Neutrophil (primary cell): Measurements from ENCODE around the gene CENATAC.
"Not testable (repeated sequence)": the region's sequence is repeated elsewhere in the genome, so short reads cannot be mapped to it uniquely, and the experiment has no call there.

ENCODE experiments used
- H3K27ac ChIP-seq: fragments of 200-600 bp; sonication (generic); 2 replicates; pipeline ENCODE4 v1.5.1; 2016; ENCODE audit warnings: mild to moderate bottlenecking, moderate library complexity
- H3K27me3 ChIP-seq: fragments of 200-600 bp; sonication (generic); 2 replicates; pipeline ENCODE4 v1.6.0; 2016; ENCODE audit warnings: mild to moderate bottlenecking
- H3K36me3 ChIP-seq: fragments of 200-600 bp; sonication (generic); 2 replicates; pipeline ENCODE4 v1.5.1; 2017
- H3K4me1 ChIP-seq, 2 experiments: fragments of 200-600 bp in 1 of 2; sonication (generic) in 1 of 2; 1 replicate in 1 of 2; 2 replicates in 1 of 2; pipeline versions ENCODE4 v1.5.1 to v1.6.1; 2013 to 2016; ENCODE audit warnings: low read depth in 1 of 2, low read length in 1 of 2, mild to moderate bottlenecking in 1 of 2, moderate library complexity in 1 of 2; ENCODE audit not compliant: control insufficient read depth in 1 of 2, insufficient read depth in 1 of 2
- H3K4me3 ChIP-seq, 2 experiments: fragments of 200-600 bp in 1 of 2; sonication (generic) in 1 of 2; 1 replicate in 1 of 2; 2 replicates in 1 of 2; pipeline ENCODE4 v1.5.1; 2013 to 2016; ENCODE audit warnings: low read depth in 1 of 2, low read length in 1 of 2, mild to moderate bottlenecking in 1 of 2, moderate library complexity in 1 of 2
- H3K9me3 ChIP-seq: fragments of 200-600 bp; sonication (generic); 2 replicates; pipeline ENCODE4 v1.5.1; 2016
- TF ChIP-seq, protein P1 (sequence below): fragments of 200-600 bp; sonication (generic); IDR thresholded peaks from 2 replicates; pipeline ENCODE4 v1.5.1; 2016; ENCODE audit warnings: antibody characterized with exemption

CENATAC gene

DNA sequence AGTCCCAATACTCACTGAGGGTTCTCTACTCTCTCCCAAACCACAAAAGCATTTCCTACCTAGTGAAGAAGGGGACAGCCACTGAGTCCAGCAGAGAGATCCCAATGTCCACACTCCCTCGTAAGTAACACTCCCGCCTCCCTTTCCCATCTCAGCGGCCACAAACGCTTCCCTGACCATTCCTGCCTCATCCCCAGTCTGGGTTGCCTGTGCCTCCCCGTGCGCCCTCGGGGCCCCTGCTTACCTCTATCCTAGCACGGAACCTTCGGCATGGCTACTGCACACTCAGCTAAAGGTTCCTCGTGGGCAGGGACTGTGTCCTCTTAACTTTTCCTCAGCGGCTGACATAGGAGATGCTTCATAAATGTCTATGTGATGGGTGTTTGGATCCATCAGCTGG, 40.4 kb upstream of the CENATAC start:
- Histone ChIP-seq H3K4me1 (no peaks in the 10 kb centered on the region), H3K36me3 (no peaks in the 10 kb centered on the region), H3K9me3 (no peaks in the 10 kb centered on the region), H3K27me3 (peaks cover 11% of the 10 kb centered on the region), H3K27ac (no peak overlapping the region), H3K4me3 (no peak overlapping the region)
- TF ChIP-seq, protein P1, sequence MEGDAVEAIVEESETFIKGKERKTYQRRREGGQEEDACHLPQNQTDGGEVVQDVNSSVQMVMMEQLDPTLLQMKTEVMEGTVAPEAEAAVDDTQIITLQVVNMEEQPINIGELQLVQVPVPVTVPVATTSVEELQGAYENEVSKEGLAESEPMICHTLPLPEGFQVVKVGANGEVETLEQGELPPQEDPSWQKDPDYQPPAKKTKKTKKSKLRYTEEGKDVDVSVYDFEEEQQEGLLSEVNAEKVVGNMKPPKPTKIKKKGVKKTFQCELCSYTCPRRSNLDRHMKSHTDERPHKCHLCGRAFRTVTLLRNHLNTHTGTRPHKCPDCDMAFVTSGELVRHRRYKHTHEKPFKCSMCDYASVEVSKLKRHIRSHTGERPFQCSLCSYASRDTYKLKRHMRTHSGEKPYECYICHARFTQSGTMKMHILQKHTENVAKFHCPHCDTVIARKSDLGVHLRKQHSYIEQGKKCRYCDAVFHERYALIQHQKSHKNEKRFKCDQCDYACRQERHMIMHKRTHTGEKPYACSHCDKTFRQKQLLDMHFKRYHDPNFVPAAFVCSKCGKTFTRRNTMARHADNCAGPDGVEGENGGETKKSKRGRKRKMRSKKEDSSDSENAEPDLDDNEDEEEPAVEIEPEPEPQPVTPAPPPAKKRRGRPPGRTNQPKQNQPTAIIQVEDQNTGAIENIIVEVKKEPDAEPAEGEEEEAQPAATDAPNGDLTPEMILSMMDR, result no peak

DNA sequence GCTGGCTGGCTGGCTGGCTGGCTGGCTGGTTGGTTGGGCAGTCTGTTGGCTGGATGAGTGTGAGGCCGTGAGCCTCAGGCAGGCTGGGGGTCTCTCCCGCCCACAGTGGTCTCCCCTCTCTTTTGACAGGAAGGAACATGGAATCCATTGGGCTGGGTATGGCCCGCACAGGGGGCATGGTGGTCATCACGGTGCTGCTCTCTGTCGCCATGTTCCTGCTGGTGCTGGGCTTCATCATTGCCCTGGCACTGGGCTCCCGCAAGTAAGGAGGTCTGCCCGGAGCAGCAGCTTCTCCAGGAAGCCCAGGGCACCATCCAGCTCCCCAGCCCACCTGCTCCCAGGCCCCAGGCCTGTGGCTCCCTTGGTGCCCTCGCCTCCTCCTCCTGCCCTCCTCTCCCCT, 40.0 kb upstream of the CENATAC start:
- no peak overlapping the region for H3K4me3 ChIP-seq
- no peaks in the 10 kb centered on the region for H3K9me3 ChIP-seq
- H3K4me1 ChIP-seq, result no peaks in the 10 kb centered on the region
- peaks cover 11% of the 10 kb centered on the region for H3K27me3 ChIP-seq
- H3K27ac ChIP-seq, result no peak overlapping the region
- TF ChIP-seq, protein P1, result no peak
- no peaks in the 10 kb centered on the region for H3K36me3 ChIP-seq

DNA sequence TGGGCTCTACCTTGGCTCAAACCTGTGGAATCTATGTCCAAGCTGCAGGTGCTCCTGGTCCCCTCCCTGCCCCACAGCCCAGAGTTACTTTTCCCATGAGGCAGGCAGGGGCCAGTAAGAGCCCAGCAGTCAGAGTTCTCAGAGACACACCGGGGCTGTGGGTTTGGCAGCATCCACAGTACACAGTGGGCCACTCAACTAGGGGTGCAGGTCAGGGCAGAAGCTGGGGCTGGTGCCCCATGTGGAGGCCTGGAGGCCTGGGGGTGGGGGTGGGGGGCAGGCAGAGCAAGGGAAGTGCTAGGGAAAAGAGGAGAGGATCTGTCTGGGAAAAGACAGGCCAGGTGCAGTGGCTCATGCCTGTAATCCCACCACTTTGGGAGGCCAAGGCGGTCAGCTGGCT, 39.4 kb upstream of the CENATAC start:
- Histone ChIP-seq H3K36me3 (no peaks in the 10 kb centered on the region), H3K27me3 (peaks cover 11% of the 10 kb centered on the region), H3K4me1 (no peaks in the 10 kb centered on the region), H3K27ac (no peak overlapping the region), H3K4me3 (no peak overlapping the region), H3K9me3 (no peaks in the 10 kb centered on the region)
- TF ChIP-seq, protein P1, result no peak

DNA sequence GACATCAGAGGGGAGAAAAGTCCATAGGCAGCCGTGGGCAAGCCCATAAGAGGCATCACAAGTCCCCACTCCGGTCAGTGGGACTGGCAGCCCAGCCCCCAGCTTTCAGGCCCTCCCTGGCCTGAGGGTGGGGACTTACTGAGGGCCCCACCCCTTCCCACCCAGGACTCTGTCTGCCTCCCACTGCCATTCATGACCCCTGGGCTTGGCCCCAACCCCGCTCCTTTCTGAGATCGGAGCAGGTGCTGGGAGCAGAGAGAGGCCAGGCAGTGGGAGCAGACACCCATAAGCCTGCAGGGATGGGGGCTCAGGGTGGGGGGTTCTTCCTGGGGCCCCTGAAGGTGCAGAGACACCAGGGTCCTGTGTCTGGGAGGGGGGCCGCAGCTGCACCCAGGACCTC, 36.7 kb upstream of the CENATAC start:
- H3K4me1 ChIP-seq, result no peaks in the 10 kb centered on the region
- H3K36me3 ChIP-seq, result no peaks in the 10 kb centered on the region
- H3K4me3 ChIP-seq, result no peak overlapping the region
- no peaks in the 10 kb centered on the region for H3K9me3 ChIP-seq
- no peak overlapping the region for H3K27ac ChIP-seq
- peaks cover 3% of the 10 kb centered on the region for H3K27me3 ChIP-seq
- TF ChIP-seq, protein P1, result no peak

DNA sequence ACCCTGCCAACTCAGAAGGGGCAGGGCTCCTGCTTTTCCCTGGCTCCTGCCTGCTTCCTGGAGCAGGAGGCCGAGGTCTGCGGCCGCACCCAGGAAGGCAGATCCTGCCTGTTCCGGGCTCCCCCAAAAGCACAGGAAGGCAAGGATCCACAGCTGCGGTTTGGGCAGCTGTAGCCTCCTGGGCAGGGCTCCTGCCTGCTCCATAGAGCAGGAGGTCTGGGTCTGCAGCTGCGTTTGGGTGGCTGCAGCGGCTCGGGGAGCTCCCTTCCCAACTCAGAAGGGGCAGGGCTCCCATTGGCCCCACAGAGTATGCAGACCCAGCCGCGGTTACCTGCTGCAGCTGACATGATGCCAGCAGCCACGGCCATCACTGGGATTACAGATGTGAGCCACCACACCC, 36.3 kb upstream of the CENATAC start:
- H3K4me3 ChIP-seq, result no peak overlapping the region
- no peaks in the 10 kb centered on the region for H3K4me1 ChIP-seq
- no peak overlapping the region for H3K27ac ChIP-seq
- H3K27me3 ChIP-seq, result no peaks in the 10 kb centered on the region
- H3K9me3 ChIP-seq, result no peaks in the 10 kb centered on the region
- H3K36me3 ChIP-seq, result no peaks in the 10 kb centered on the region
- TF ChIP-seq, protein P1, result no peak

DNA sequence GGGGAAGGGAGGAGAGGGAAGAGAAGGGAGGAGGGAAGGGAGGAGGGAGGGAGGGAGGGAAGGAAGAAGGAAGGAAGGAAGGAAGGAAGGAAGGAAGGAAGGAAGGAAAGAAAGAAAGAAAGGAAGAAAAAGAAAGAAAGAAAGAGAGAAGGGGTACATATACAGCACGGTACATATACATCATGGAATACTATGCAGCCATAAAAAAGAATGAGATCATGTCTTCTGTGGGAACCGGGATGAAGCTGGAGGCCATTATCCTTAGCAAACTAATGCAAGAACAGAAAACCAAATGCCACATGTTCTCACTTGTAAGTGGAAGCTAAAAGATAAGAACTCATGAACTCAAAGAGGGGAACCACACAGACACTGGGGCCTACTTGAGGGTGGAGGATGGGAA, 28.4 kb upstream of the CENATAC start:
- H3K27me3 ChIP-seq, result peaks cover 38% of the 10 kb centered on the region
- not testable (repeated sequence) for H3K4me3 ChIP-seq, H3K36me3 ChIP-seq, H3K4me1 ChIP-seq, H3K9me3 ChIP-seq, H3K27ac ChIP-seq
